ENCODE measurements around the gene PRKCQ. TPM values are rescaled to one million over a fixed set of nuclear protein-coding genes. Genes with fewer than 3 reads are reported as not detected.

Gene PRKCQ
- total and polyA plus RNA-seq, 2 of the 8 experiments (the other 6 are each of a cell fraction or from before 2014, with no cell fraction given): 9.1 to 22.6 TPM

DNA sequence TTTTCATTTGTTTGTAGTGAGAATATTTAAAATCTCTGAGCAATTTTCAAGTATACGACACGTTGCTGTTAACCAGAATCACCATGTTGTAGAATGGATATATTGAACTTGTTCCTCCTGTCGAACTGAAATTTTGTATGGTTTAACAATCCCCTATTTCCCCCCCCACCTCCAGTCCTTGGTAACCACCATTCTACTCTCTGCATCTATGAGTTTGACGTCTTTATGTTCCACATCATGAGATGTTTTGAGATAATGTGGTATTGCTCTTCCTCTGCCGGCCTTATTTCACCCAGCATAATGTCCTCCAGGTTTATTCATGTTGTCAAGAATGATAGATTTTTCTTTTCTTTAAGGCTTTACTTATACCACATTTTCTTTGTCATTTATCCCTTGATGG is 17.4 kb upstream of the PRKCQ start:
- H3K36me3 ChIP-seq (ENCODE audit: control insufficient read depth in 2 of 4, insufficient read depth in 4 of 4, low read length in 3 of 4): no peaks in the 10 kb centered on the region
- H3K27ac ChIP-seq (ENCODE audit: low read depth, low read length): no peak overlapping the region
- H2BK15ac ChIP-seq (ENCODE audit: low read length): no peak overlapping the region
- no peak overlapping the region for H3K4me3 ChIP-seq (ENCODE audit: extremely low read depth in 1 of 4, insufficient read depth in 2 of 4, low read depth in 3 of 4, low read length in 4 of 4)
- H4K91ac ChIP-seq (replicated peaks; ENCODE audit: insufficient read length, low read length): no peak overlapping the region
- H3K56ac ChIP-seq (replicated peaks; ENCODE audit: insufficient read length, low read depth, low read length): no peak overlapping the region
- H3K14ac ChIP-seq (ENCODE audit: insufficient read length): no peak overlapping the region
- H4K5ac ChIP-seq (ENCODE audit: insufficient read length, low read depth, low read length): no peak overlapping the region
- DNase-seq (ENCODE audit: low read depth in 1 of 2, low spot score in 2 of 2) (no peak), FAIRE-seq (no peak)
- H2BK5ac ChIP-seq (ENCODE audit: low read depth, low read length): no peak overlapping the region
- no peaks in the 10 kb centered on the region for H3K79me2 ChIP-seq (ENCODE audit: control insufficient read depth in 1 of 2, insufficient read depth in 2 of 2, low read length in 2 of 2)
- no peak overlapping the region for H2BK20ac ChIP-seq (ENCODE audit: low read length)
- H3K4me2 ChIP-seq (ENCODE audit: insufficient read depth in 1 of 2, low read depth in 2 of 2, low read length in 2 of 2): no peak overlapping the region
- no peak overlapping the region for H3K18ac ChIP-seq (ENCODE audit: extremely low read depth, low read length)
- no peak overlapping the region for H2BK12ac ChIP-seq (ENCODE audit: low read depth, low read length)
- no peaks in the 10 kb centered on the region for H3K79me1 ChIP-seq (ENCODE audit: low read depth, low read length)
- H3K23ac ChIP-seq (ENCODE audit: insufficient read length): no peak overlapping the region
- no peak overlapping the region for H2AK5ac ChIP-seq (ENCODE audit: low read depth, low read length)
- no peaks in the 10 kb centered on the region for H3K23me2 ChIP-seq (ENCODE audit: low read depth, low read length)
- H4K8ac ChIP-seq (ENCODE audit: extremely low read depth, insufficient read depth, low read length): no peak overlapping the region
- TF ChIP-seq SUZ12 (IDR thresholded peaks at IDR 0.05; ENCODE audit: low read length): no peak
- no peak for TF ChIP-seq RBBP5 (IDR thresholded peaks at IDR 0.05; ENCODE audit: borderline replicate concordance, low read depth, low read length)
- TF ChIP-seq, protein P1, sequence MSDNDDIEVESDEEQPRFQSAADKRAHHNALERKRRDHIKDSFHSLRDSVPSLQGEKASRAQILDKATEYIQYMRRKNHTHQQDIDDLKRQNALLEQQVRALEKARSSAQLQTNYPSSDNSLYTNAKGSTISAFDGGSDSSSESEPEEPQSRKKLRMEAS (IDR thresholded peaks at IDR 0.05): no peak
- no peak for TF ChIP-seq SRF (IDR thresholded peaks at IDR 0.05; ENCODE audit: low read depth, low read length)
- no peak for TF ChIP-seq EP300 (IDR thresholded peaks at IDR 0.05; ENCODE audit: borderline replicate concordance in 1 of 2, low read depth in 2 of 2, low read length in 2 of 2)
- TF ChIP-seq YY1 (IDR thresholded peaks at IDR 0.05; ENCODE audit: low read depth, low read length): no peak
- no peak for TF ChIP-seq CREB1 (IDR thresholded peaks at IDR 0.05)
- no peak for TF ChIP-seq JUND (IDR thresholded peaks at IDR 0.05; ENCODE audit: low read length)
- no peak for TF ChIP-seq RAD21 (IDR thresholded peaks at IDR 0.05 in 1 of 2, conservative IDR thresholded peaks at IDR 0.05 in 1 of 2; ENCODE audit: low read depth in 2 of 2, low read length in 2 of 2)
- TF ChIP-seq EZH2 (IDR thresholded peaks at IDR 0.05; ENCODE audit: low read depth, low read length, severe bottlenecking): no peak
- TF ChIP-seq EGR1 (IDR thresholded peaks at IDR 0.05; ENCODE audit: borderline replicate concordance, low read depth, low read length): no peak
- H3K4me1 ChIP-seq (replicated peaks in 1 of 4; ENCODE audit: control insufficient read depth in 3 of 4, insufficient read depth in 4 of 4, low read length in 3 of 4): no peaks in the 10 kb centered on the region; a peak in 2 of 7 replicates
- H4K20me1 ChIP-seq (replicated peaks in 1 of 2; ENCODE audit: control insufficient read depth in 1 of 2, insufficient read depth in 2 of 2, low read length in 2 of 2): no peaks in the 10 kb centered on the region
- H3K4ac ChIP-seq (replicated peaks; ENCODE audit: insufficient read length, low read depth, low read length): no peak overlapping the region
- no peak overlapping the region for H3K9ac ChIP-seq (replicated peaks in 1 of 4; ENCODE audit: extremely low read depth in 1 of 4, low read depth in 3 of 4, low read length in 3 of 4)
- H2BK120ac ChIP-seq (replicated peaks; ENCODE audit: low read depth, low read length): no peak overlapping the region
- ChIA-PET POLR2A (ENCODE audit: partially characterized antibody) (no interaction called here), CTCF (ENCODE audit: partially characterized antibody) (interaction anchor here (0.7 kb wide), 1 partner anchor 152 kb away, joined by 3 read pairs; no protein-coding TSS in a partner anchor)
- H3K9me3 ChIP-seq (ENCODE audit: insufficient read depth in 2 of 2, low read depth in 1 of 2, low read length in 1 of 2): 0 out of 4 replicates have a peak, but pooled peaks cover 0 to 2% of the 10 kb centered on the region in 2 experiments
- H2AFZ ChIP-seq (ENCODE audit: low read length): no peak overlapping the region
- WGBS, 2 experiments (ENCODE audit: extremely low coverage in 1 of 2, insufficient coverage in 1 of 2, insufficient read length in 1 of 2, insufficient replicate concordance in 2 of 2, low coverage in 1 of 2, low lambda C conversion rate in 2 of 2, missing lambda C conversion rate in 1 of 2): 88% methylated on average over 5 of the region's 5 CpGs; no CpG with 5 or more reads in 1 of the 2 experiments
- no peaks in the 10 kb centered on the region for H3K27me3 ChIP-seq (replicated peaks in 1 of 4; ENCODE audit: control insufficient read depth in 3 of 4, extremely low read depth in 1 of 4, insufficient read depth in 3 of 4, low read length in 3 of 4)
